Endothelial cell (in vitro differentiated cells): ENCODE measurements around the gene KCNT2. TPM values are rescaled to one million over a fixed set of nuclear protein-coding genes. Genes with fewer than 3 reads are reported as not detected.
"Not testable (repeated sequence)": the region's sequence is repeated elsewhere in the genome, so short reads cannot be mapped to it uniquely, and the experiment has no call there.

ENCODE experiments used
- DNase-seq: peaks from one replicate; pipeline ENCODE4 v3.0.0; 2021; ENCODE audit warnings: low spot score
- H3K27ac Mint-ChIP-seq: one replicate; pipeline ENCODE4 v1.8.0; 2021; ENCODE audit warnings: mixed read lengths, inconsistent platforms; ENCODE audit not compliant: unreplicated experiment
- H3K27me3 Mint-ChIP-seq: one replicate; pipeline ENCODE4 v1.8.0; 2021; ENCODE audit warnings: mild to moderate bottlenecking, moderate library complexity, mixed read lengths, inconsistent platforms; ENCODE audit not compliant: unreplicated experiment
- H3K36me3 Mint-ChIP-seq: one replicate; pipeline ENCODE4 v1.8.0; 2021; ENCODE audit warnings: mild to moderate bottlenecking, low read depth, mixed read lengths, inconsistent platforms; ENCODE audit not compliant: unreplicated experiment
- H3K4me1 Mint-ChIP-seq: one replicate; pipeline ENCODE4 v1.8.0; 2021; ENCODE audit warnings: mild to moderate bottlenecking, mixed read lengths, inconsistent platforms; ENCODE audit not compliant: unreplicated experiment
- H3K4me3 Mint-ChIP-seq: one replicate; pipeline ENCODE4 v1.8.0; 2021; ENCODE audit warnings: mild to moderate bottlenecking, mixed read lengths, inconsistent platforms; ENCODE audit not compliant: unreplicated experiment
- H3K9me3 Mint-ChIP-seq: one replicate; pipeline ENCODE4 v1.8.0; 2021; ENCODE audit warnings: mixed read lengths, inconsistent platforms; ENCODE audit not compliant: unreplicated experiment
- CTCF ChIP-seq: fragments of 200-600 bp; sonication (generic); IDR thresholded peaks from one replicate; pipeline ENCODE4 v1.5.0; 2021; ENCODE audit warnings: antibody characterized with exemption; ENCODE audit not compliant: unreplicated experiment
- total RNA-seq: library from RNA; stranded (reverse); fragmentation: NEBNext Ultra II Directional; extraction: Animal tissue kit (Norgen Biotek cat#: 25700); gene quantifications from one replicate; pipeline ENCODE4 v1.2.1, GENCODE V29; 2021; ENCODE audit not compliant: unreplicated experiment

KCNT2 gene
- total RNA-seq, 1 donor from 2014 or later = 7.1 TPM

- no peak overlapping the region for H3K27ac Mint-ChIP-seq
- no peaks in the 10 kb centered on the region for H3K4me1 Mint-ChIP-seq
- DNase-seq = no peak
- no peak overlapping the region for H3K4me3 Mint-ChIP-seq
- TF ChIP-seq CTCF = no peak
- H3K9me3 Mint-ChIP-seq = no peaks in the 10 kb centered on the region
- H3K27me3 Mint-ChIP-seq = no peaks in the 10 kb centered on the region
- peaks cover under 1% of the 10 kb centered on the region for H3K36me3 Mint-ChIP-seq
Measured at GRCh38 chr1:196543833-196544232, 64.4 kb downstream of the KCNT2 start.

- no peak for DNase-seq
- no peaks in the 10 kb centered on the region for H3K27me3 Mint-ChIP-seq
- no peaks in the 10 kb centered on the region for H3K9me3 Mint-ChIP-seq
- TF ChIP-seq CTCF = no peak
- no peak overlapping the region for H3K4me3 Mint-ChIP-seq
- H3K36me3 Mint-ChIP-seq = peaks cover 34% of the 10 kb centered on the region
- no peaks in the 10 kb centered on the region for H3K4me1 Mint-ChIP-seq
- H3K27ac Mint-ChIP-seq = no peak overlapping the region
Measured at GRCh38 chr1:196538473-196538872, 69.8 kb downstream of the KCNT2 start.

GRCh38 chr1:196535727-196536126 lies 72.5 kb downstream of the KCNT2 start:
- Mint-ChIP-seq H3K9me3 (no peaks in the 10 kb centered on the region), H3K4me1 (no peaks in the 10 kb centered on the region), H3K27ac (no peak overlapping the region), H3K36me3 (peaks cover 34% of the 10 kb centered on the region), H3K27me3 (no peaks in the 10 kb centered on the region), H3K4me3 (no peak overlapping the region)
- TF ChIP-seq CTCF = no peak
- no peak for DNase-seq

- no peak overlapping the region for H3K27ac Mint-ChIP-seq
- no peak overlapping the region for H3K4me3 Mint-ChIP-seq
- no peaks in the 10 kb centered on the region for H3K27me3 Mint-ChIP-seq
- peaks cover 15% of the 10 kb centered on the region for H3K36me3 Mint-ChIP-seq
- DNase-seq = no peak
- no peaks in the 10 kb centered on the region for H3K4me1 Mint-ChIP-seq
- no peaks in the 10 kb centered on the region for H3K9me3 Mint-ChIP-seq
- no peak for TF ChIP-seq CTCF
Measured at GRCh38 chr1:196531737-196532524, 76.3 kb downstream of the KCNT2 start.

- Mint-ChIP-seq H3K36me3 (no peaks in the 10 kb centered on the region), H3K4me3 (no peak overlapping the region)
- no peak for TF ChIP-seq CTCF
Measured at GRCh38 chr1:196527919-196528318, 80.3 kb downstream of the KCNT2 start.

GRCh38 chr1:196522574-196523345 lies 85.5 kb downstream of the KCNT2 start:
- not testable (repeated sequence) for H3K4me3 Mint-ChIP-seq, H3K4me1 Mint-ChIP-seq, H3K27ac Mint-ChIP-seq, H3K27me3 Mint-ChIP-seq, H3K9me3 Mint-ChIP-seq, H3K36me3 Mint-ChIP-seq, DNase-seq

More at GRCh38 chr1:196527919-196528318, 80.3 kb downstream of the KCNT2 start:
- Mint-ChIP-seq H3K27ac (no peak overlapping the region), H3K9me3 (no peaks in the 10 kb centered on the region), H3K4me1 (no peaks in the 10 kb centered on the region), H3K27me3 (no peaks in the 10 kb centered on the region)
- DNase-seq = no peak
